A549 treated with DMSO at 1 μM for 4 hours (cell line): ENCODE data around the gene WNT5A. TPM values are rescaled to one million over a fixed set of nuclear protein-coding genes. Genes with fewer than 3 reads are reported as not detected.

Experiments used
- total RNA-seq: library from RNA; stranded (reverse); fragments of 200-300 nt; extraction: Qiagen RNA extraction; gene quantifications from 5 replicates; pipeline ENCODE4 v1.2.3, GENCODE V29; 2022; ENCODE audit warnings: low read depth

The WNT5A gene
- 0.62 to 1.3 TPM (median 0.82 TPM) in 5 replicates for total RNA-seq

DNA sequence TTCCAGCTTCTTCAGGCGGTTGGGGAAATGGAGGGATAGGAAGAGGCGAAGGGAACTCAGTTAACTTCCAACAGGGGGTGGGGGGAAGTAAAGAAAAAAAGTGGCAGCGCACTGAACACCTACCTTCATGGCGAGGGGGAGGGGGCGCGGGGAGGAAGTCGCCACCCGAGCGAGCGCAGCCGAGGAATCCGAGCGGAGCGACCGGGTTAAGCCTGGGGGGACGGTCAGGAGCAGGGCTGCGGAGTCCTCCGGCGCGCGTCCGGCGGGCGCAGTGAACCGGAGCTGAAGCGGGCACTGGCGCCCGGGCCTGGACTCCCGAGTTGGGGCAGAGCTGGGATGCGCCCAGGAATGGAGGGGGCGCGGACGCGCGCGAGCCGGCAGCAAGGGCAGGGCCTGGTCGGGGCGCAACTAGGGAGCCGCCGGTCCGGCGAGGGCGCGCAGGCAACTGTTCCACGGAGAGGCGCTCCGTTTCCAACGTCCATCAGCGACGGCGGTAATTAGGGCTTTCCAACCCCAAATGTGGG, at the start of gene WNT5A:
Gene WNT5A, minus strand, starts transcription at position 450 of the 524 bp plus-strand sequence. Its CDS starts 321 bp downstream, at position 129.

